GM18508 (cell line): ENCODE measurements around the gene FMN1.

Experiments
- ATAC-seq: cut with Tn5 transposase; IDR thresholded peaks from one replicate; pipeline ENCODE4 v1.9.1; 2021; ENCODE audit warnings: moderate number of reproducible peaks; ENCODE audit not compliant: insufficient read depth, unreplicated experiment

The FMN1 gene

GRCh38 chr15:33099213-33099612 lies 95.3 kb downstream of the FMN1 start:
- no peak for ATAC-seq

- ATAC-seq, result no peak
Measured at GRCh38 chr15:33098094-33099058, 96.1 kb downstream of the FMN1 start.

- ATAC-seq, result no peak
Measured at GRCh38 chr15:33096134-33096533, 98.4 kb downstream of the FMN1 start.

- ATAC-seq, result no peak
Measured at GRCh38 chr15:33095641-33096040, 98.9 kb downstream of the FMN1 start.

- no peak for ATAC-seq
Measured at GRCh38 chr15:33094336-33094735, 100.2 kb downstream of the FMN1 start.

- ATAC-seq, result no peak
Measured at GRCh38 chr15:33093222-33093621, 101.3 kb downstream of the FMN1 start.

- no peak for ATAC-seq
Measured at GRCh38 chr15:33091983-33092693, 102.4 kb downstream of the FMN1 start.

- no peak for ATAC-seq
Measured at GRCh38 chr15:33089878-33090757, 104.4 kb downstream of the FMN1 start.

- ATAC-seq, result no peak
Measured at GRCh38 chr15:33089165-33089877, 105.2 kb downstream of the FMN1 start.

- ATAC-seq, result no peak
Measured at GRCh38 chr15:33086500-33087121, 107.9 kb downstream of the FMN1 start.

- no peak for ATAC-seq
Measured at GRCh38 chr15:33084661-33085060, 109.9 kb downstream of the FMN1 start.

GRCh38 chr15:33083232-33084081 lies 111.1 kb downstream of the FMN1 start:
- no peak for ATAC-seq

GRCh38 chr15:33080006-33080405 lies 114.5 kb downstream of the FMN1 start:
- ATAC-seq, result no peak

- no peak for ATAC-seq
Measured at GRCh38 chr15:33078607-33079006, 115.9 kb downstream of the FMN1 start.

- ATAC-seq, result no peak
Measured at GRCh38 chr15:33076937-33077336, 117.6 kb downstream of the FMN1 start.

GRCh38 chr15:33074942-33075341 lies 119.6 kb downstream of the FMN1 start:
- no peak for ATAC-seq

GRCh38 chr15:33074212-33074611 lies 120.3 kb downstream of the FMN1 start:
- no peak for ATAC-seq

- ATAC-seq, result no peak
Measured at GRCh38 chr15:33071451-33071850, 123.1 kb downstream of the FMN1 start.
